Neural cell (in vitro differentiated cells): Measurements from ENCODE around the gene SEPHS1.

ENCODE experiments used
- EP300 ChIP-seq: fragments of 450-650 bp; conservative IDR thresholded peaks from 2 replicates; pipeline ENCODE4 v1.6.1; 2014; ENCODE audit warnings: antibody characterized with exemption, mild to moderate bottlenecking, moderate library complexity; ENCODE audit not compliant: poor library complexity, severe bottlenecking
- POLR2AphosphoS5 ChIP-seq: IDR thresholded peaks from 2 replicates; pipeline ENCODE4 v1.6.1; 2012
- REST ChIP-seq: IDR thresholded peaks from 2 replicates; pipeline ENCODE4 v1.6.1; 2012; ENCODE audit warnings: borderline replicate concordance
- TAF1 ChIP-seq: IDR thresholded peaks from 2 replicates; pipeline ENCODE4 v1.6.1; 2012; ENCODE audit warnings: low read depth
- TF ChIP-seq, protein P1 (sequence below): fragments of 450-650 bp; IDR thresholded peaks from 2 replicates; pipeline ENCODE4 v1.5.1; 2014; ENCODE audit warnings: antibody characterized with exemption, mild to moderate bottlenecking, moderate library complexity; ENCODE audit not compliant: poor library complexity, severe bottlenecking

DNA sequence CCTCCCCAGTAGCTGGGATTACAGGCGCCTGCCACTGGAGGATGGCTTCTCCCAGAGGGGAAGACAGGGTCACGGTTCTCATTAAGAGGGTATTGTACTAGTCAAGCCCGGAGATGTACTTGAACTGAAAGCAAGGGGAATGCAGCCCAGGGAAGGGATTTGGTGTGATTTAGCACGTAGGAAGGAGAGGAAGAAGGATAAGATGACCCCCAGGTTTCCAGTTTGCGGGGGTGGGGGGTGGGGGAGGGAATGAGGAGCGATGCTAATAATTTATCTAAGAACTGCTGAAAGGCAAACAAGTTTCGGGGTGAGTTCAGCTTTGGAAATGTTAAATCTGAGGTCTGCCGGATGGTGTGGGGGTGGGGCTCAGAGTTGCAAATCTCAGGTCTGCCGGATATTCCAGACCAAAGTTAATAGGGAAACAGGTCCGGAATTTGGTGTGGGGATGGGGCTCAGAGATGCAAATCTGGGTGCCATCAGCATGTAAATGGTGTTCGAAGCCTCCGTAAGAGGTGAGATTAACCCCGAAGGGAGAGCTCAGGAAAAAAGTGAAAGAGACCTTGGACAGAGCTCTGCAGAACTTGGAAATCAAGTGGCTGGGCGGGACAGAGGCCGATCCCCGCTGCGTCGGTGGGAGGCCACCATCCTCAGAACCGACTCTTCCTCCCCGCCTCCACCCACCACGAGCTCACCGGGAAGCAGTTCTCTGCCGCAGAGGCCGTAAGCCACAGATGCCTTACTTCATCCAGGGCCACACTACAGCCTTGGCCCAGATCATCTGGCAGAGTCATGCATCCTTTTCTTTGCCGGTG lies 1.6 kb upstream of the SEPHS1 start:
- TF ChIP-seq, protein P1, sequence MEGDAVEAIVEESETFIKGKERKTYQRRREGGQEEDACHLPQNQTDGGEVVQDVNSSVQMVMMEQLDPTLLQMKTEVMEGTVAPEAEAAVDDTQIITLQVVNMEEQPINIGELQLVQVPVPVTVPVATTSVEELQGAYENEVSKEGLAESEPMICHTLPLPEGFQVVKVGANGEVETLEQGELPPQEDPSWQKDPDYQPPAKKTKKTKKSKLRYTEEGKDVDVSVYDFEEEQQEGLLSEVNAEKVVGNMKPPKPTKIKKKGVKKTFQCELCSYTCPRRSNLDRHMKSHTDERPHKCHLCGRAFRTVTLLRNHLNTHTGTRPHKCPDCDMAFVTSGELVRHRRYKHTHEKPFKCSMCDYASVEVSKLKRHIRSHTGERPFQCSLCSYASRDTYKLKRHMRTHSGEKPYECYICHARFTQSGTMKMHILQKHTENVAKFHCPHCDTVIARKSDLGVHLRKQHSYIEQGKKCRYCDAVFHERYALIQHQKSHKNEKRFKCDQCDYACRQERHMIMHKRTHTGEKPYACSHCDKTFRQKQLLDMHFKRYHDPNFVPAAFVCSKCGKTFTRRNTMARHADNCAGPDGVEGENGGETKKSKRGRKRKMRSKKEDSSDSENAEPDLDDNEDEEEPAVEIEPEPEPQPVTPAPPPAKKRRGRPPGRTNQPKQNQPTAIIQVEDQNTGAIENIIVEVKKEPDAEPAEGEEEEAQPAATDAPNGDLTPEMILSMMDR: no peak
- TF ChIP-seq EP300 (no peak), REST (no peak), TAF1 (no peak), POLR2AphosphoS5 (no peak)
